GM12872 (cell line): ENCODE results near the gene KCNJ6.

Experiments used
- TF ChIP-seq, protein P1 (sequence below): IDR thresholded peaks from 3 replicates; pipeline ENCODE4 v1.5.1; 2011; ENCODE audit warnings: low read depth, mild to moderate bottlenecking, low read length, moderate library complexity; ENCODE audit not compliant: insufficient read depth

Gene KCNJ6

DNA sequence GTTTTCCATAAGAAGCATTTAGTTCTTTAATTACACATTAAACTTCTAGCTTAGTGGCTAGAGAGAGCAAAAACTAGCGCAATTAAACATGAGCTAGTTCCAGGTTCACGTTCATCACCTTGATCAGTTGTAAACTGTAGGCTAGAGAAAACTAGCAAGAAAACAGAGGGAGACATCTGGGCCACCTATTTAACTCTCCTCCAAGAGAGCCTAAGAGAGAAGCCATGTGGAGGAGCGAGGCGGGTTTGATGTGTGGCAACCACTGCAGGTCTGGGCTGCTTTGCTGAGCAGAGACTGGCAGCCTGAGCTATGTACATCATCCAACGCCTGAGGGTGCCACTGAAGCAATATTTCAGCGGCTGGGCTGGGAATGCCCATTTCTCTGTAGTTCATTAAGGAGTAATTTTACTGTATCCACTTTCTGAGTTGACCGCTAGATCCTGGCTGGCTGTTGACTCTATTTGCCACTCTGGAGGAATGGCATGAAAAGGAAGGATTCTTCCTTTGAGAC lies 296.7 kb downstream of the KCNJ6 start:
- TF ChIP-seq, protein P1, sequence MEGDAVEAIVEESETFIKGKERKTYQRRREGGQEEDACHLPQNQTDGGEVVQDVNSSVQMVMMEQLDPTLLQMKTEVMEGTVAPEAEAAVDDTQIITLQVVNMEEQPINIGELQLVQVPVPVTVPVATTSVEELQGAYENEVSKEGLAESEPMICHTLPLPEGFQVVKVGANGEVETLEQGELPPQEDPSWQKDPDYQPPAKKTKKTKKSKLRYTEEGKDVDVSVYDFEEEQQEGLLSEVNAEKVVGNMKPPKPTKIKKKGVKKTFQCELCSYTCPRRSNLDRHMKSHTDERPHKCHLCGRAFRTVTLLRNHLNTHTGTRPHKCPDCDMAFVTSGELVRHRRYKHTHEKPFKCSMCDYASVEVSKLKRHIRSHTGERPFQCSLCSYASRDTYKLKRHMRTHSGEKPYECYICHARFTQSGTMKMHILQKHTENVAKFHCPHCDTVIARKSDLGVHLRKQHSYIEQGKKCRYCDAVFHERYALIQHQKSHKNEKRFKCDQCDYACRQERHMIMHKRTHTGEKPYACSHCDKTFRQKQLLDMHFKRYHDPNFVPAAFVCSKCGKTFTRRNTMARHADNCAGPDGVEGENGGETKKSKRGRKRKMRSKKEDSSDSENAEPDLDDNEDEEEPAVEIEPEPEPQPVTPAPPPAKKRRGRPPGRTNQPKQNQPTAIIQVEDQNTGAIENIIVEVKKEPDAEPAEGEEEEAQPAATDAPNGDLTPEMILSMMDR = no peak

DNA sequence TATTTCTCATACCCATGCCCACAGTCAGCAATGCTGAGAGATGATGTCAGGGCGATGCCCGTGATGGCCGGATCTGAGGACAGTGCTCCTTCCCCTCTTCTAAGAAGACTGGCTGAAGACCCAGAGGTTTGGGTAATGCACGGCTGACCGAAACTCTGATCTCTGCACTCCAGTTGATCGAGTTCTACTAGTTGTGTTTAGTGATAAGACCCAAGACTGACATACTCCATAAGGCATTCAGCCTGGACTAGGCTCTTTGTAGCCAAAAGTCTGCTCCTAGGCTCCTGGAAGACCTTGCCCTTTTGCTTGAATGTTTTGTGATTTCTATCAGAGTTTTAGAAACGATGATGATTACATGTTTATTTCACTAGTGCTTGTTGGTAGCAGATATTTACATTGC lies 298.2 kb downstream of the KCNJ6 start:
- TF ChIP-seq, protein P1 = no peak

DNA sequence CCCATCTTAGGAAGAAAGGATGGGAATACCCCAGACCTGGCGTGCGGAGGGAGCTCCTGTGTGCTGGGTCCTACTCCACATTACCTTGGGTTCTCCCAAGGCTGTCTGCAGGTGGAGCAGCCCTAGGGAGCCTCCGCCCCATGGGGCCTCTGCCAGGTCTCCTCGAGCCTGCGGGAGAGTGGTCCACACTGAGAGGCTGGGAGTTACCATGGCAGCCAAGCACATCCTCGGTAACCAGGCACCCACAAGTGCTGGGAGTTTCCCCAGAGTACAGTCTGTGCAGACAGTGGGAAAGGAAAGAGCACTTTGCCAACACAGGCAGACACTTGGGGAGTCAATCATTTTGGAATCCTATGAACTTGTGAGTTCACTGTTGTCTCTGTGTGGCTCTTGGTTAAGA lies 300.3 kb downstream of the KCNJ6 start:
- TF ChIP-seq, protein P1 = no peak

DNA sequence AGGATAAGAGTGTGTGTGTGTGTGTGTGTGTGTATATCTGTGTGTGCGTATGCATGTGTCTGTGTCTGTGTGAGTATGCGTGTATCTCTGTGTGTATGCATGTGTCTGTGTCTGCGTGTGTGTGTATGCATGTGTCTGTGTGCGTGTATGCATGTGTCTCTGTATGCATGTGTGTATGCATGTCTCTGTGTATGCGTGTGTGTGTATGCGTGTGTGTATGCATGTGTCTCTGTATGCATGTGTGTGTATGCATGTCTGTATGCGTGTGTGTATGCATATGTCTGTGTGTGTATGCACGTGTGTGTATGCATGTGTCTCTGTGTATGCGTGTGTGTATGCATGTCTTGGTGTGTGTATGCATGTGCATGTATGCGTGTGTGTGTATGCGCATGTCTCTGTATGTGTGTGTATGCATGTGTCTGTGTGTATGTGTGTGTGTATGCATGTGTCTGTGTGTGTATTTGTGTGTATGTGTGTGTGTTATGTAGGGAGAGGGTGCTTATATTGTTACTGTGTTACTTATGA lies 301.8 kb downstream of the KCNJ6 start:
- TF ChIP-seq, protein P1 = no peak

DNA sequence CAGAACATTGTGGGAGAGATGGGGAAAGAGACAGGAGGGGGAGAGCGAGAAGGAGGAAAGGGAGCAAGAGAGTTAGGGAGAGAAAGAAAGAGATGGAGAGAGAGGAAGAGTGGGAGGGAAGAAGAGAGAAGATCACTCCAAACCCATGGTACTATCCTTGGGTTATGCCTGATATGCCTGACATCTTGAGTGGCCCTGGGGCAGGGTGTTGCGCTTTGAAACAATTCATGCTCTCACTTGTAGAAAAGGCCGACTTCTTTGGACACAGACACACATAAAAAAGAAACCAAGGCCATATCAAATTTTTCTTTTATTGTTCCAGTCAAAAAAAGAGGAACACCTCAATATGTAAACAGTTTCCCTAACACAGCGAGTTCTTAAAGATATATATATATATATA lies 309.2 kb downstream of the KCNJ6 start:
- TF ChIP-seq, protein P1 = no peak

DNA sequence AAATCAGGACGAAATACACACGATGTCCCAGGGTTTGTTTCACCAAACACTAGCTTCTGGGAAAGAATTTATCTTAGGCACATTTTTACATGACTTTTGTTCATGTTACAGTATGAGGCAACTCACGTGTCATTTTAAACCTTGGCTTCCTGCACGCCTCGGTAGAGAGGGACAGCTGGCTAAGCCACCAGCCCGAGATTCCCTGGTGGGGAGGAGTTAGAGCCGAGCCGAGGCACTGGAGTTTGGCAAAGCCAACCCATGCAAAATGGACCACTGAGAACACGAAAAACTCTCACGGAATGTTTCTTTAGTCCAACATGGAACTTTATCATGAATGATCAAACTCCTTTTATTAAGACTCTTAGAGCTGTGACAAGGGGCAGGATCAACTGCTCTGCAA lies 309.7 kb downstream of the KCNJ6 start:
- TF ChIP-seq, protein P1 = no peak

DNA sequence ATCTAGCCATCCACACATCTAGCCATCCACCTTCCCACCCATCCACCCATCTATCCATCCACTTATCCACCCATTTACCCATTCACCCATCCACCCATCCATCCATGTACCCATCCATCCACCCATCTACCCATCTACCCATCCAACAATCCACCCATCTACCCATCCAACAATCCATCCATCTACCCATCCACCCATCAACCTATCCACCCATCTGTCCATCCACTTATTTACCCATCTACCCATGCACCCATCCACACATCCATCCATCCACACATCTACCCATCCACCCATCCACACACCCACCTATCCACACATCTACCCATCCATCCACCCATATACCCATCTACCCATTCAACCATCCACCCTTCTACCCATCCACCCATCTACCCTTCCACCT lies 311.3 kb downstream of the KCNJ6 start:
- TF ChIP-seq, protein P1 = no peak
